AG09319 (cell line): ENCODE data around the gene STAT4.

Experiments used
- DNase-seq: peaks from one replicate; pipeline ENCODE4 v3.0.0-alpha.2; 2010; ENCODE audit warnings: low read depth; ENCODE audit errors: extremely low read depth
- TF ChIP-seq, protein P1 (sequence below): IDR thresholded peaks from 2 replicates; pipeline ENCODE4 v1.5.1; 2011; ENCODE audit warnings: low read depth, mild to moderate bottlenecking, inconsistent platforms, low read length, moderate library complexity

STAT4 gene

DNA sequence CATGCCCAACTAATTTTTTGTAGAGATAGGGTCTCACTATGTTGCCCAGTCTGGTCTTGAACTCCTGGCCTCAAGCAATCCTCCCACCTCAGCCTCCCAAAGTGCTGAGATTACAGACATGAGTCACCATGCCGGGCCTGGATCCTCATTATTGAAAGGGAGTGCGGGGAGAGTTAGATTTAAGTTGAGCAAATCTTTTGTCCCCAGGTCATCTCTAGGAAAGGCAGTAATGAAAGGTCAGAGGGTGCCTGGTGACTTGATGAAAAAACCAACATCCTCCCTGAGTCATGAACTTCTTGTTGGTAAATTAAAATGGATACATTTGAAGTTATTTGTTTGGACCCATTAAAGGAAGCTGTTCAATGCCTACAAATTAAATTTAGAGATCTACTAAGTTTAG, 25.1 kb downstream of the STAT4 start:
- DNase-seq, result no peak
- TF ChIP-seq, protein P1, sequence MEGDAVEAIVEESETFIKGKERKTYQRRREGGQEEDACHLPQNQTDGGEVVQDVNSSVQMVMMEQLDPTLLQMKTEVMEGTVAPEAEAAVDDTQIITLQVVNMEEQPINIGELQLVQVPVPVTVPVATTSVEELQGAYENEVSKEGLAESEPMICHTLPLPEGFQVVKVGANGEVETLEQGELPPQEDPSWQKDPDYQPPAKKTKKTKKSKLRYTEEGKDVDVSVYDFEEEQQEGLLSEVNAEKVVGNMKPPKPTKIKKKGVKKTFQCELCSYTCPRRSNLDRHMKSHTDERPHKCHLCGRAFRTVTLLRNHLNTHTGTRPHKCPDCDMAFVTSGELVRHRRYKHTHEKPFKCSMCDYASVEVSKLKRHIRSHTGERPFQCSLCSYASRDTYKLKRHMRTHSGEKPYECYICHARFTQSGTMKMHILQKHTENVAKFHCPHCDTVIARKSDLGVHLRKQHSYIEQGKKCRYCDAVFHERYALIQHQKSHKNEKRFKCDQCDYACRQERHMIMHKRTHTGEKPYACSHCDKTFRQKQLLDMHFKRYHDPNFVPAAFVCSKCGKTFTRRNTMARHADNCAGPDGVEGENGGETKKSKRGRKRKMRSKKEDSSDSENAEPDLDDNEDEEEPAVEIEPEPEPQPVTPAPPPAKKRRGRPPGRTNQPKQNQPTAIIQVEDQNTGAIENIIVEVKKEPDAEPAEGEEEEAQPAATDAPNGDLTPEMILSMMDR, result no peak

GRCh38 chr2:191122638-191123294, 28.0 kb downstream of the STAT4 start:
- TF ChIP-seq, protein P1, result no peak
- no peak for DNase-seq

- DNase-seq, result no peak
- TF ChIP-seq, protein P1, result no peak
Observed at GRCh38 chr2:191117341-191117740, 33.5 kb downstream of the STAT4 start.

DNA sequence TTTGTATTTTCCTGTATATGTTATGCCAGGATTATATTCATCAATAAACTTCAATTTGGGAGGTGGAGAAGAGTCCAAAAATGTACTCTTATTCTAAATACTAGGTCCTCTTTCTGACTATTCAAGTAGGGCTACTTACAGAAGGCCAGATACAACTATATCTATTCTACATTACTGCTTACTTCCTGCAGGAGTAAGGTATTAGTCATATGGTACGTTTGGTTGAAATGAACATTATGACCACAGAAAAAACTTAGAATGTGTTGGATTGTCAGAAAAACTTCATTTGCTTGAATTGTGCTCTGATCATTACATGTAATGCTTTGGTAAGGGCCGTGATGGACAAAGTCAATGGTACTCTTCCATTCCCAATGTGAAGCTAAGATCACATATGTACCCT, 35.0 kb downstream of the STAT4 start:
- no peak for DNase-seq
- TF ChIP-seq, protein P1, result no peak

DNA sequence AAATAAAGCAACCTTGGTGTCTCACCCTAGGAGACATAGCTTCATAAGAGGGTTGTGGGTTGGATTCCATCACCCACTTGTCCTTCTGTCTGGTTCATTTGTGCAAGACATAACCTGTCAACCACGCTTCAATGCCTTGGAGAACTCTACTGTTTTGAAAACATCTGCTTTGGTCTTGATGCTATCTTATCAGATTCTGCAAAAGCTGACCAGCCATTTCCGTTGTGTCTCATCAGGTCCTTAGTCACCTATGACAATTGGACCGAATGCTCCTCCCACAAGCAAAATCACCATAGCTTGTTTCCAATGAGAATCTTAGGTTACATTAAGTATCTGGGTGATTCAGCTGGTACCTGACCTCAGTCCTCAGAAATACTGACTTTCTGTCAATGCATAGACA, 35.4 kb downstream of the STAT4 start:
- TF ChIP-seq, protein P1, result no peak
- DNase-seq, result no peak

DNA sequence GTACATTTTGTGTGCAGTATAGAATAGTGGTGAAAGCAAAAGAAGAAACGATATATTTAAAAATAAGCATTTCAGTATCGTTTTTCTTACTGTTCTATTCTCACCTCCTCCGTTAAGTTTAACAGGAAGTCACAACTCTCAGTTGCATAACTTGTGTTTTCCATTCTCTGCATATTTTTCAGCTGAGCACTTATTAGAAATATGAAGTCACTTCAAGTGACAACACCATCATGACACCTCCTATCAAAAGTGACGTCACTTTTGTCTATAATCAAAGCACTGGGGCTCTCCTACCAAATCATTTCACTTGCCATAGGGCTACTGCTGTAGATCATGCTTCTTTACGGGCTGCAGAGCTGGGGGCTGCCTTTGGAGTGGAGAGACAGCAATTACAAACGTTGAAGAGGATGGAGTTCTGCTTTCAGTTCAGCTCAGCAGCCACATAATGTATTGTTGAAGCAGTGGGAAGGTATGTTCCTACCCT, 36.3 kb downstream of the STAT4 start:
- TF ChIP-seq, protein P1, result no peak
- no peak for DNase-seq

DNA sequence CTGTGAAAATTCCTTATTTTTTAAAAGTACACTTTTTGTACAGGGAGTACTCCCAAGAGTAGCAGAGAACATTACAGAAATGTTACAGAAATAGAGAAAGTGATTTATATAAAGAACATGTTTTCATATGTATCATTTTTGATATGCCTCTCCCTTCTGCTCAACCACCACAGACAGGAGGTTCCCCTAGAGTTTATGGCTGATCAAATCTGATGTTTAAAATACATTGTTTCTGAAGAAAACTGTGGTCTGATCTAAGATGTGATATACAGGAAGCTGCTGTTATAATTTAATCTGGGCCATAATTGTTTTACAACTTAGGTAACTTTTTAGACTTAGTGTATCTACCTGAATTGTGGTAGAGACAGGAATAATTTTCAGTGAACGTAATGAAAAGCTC, 37.0 kb downstream of the STAT4 start:
- no peak for DNase-seq
- TF ChIP-seq, protein P1, result no peak
